ENCODE measurements around the gene LMO3.

The LMO3 gene

DNA sequence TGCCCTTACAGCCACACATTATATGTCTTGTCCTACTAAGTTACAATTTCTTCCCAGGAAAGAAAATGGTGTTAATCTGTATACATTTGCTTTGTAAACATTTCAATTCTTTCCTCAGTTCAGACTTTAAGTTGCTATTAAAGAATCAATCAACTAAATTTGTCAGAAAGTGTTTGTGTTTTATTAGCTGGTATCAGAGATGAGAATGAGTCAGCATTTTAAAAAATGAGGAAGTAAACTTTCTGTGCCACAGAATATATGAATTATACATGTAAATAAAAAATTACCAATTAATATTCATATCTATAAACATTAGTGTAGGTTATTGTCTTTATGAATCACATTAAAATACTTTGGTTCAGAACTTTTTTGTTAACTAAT is 82.0 kb downstream of the LMO3 start:
- in situ Hi-C loops (cut with MboI; ENCODE audit: low pct_unique_long_range_greater_than_20kb, low sequenced_read_pairs, unreplicated experiment), result no loop called here

DNA sequence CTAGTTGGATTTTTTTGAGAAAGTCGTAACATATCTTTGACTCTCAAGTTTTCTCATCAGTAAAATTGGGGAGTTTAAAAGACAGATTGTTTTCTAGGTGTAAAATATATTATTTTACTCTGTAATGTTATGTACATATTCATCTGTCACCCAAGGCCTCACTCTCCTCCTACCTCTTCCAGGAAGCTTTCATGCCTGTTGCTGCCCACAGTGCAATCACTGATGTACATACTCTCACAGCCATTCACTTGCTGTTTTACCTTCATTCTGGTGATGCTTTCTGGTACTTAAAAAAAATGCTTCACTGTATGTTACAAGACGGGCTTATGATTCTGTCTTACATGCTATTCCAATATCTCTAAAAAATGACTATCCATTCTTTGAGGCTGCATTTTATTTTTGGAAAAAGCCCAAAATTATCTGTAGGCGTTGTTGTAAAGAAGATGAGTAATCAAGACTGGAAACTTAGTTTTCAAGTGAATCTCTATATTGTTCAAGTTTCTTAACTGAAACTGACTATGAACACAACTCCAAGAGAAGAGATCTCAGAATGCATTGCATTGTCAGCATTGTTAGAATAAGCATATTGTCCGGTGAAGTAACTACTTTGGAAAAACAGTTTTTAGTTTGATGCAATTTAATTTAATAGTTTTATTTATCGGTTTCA is 82.5 kb downstream of the LMO3 start:
- in situ Hi-C loops (cut with MboI; ENCODE audit: low pct_unique_long_range_greater_than_20kb, low sequenced_read_pairs, unreplicated experiment), result no loop called here
- TF ChIP-seq, protein P1, sequence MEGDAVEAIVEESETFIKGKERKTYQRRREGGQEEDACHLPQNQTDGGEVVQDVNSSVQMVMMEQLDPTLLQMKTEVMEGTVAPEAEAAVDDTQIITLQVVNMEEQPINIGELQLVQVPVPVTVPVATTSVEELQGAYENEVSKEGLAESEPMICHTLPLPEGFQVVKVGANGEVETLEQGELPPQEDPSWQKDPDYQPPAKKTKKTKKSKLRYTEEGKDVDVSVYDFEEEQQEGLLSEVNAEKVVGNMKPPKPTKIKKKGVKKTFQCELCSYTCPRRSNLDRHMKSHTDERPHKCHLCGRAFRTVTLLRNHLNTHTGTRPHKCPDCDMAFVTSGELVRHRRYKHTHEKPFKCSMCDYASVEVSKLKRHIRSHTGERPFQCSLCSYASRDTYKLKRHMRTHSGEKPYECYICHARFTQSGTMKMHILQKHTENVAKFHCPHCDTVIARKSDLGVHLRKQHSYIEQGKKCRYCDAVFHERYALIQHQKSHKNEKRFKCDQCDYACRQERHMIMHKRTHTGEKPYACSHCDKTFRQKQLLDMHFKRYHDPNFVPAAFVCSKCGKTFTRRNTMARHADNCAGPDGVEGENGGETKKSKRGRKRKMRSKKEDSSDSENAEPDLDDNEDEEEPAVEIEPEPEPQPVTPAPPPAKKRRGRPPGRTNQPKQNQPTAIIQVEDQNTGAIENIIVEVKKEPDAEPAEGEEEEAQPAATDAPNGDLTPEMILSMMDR (IDR thresholded peaks at IDR 0.05; ENCODE audit: extremely low read depth, insufficient read depth, missing control alignments), result no peak
- DNase-seq (ENCODE audit: low spot score), result no peak

More for the DNA sequence above, 82.0 kb downstream of the LMO3 start:
- TF ChIP-seq, protein P1 (IDR thresholded peaks at IDR 0.05; ENCODE audit: extremely low read depth, insufficient read depth, missing control alignments), result no peak
- no peak for DNase-seq (ENCODE audit: low spot score)

DNA sequence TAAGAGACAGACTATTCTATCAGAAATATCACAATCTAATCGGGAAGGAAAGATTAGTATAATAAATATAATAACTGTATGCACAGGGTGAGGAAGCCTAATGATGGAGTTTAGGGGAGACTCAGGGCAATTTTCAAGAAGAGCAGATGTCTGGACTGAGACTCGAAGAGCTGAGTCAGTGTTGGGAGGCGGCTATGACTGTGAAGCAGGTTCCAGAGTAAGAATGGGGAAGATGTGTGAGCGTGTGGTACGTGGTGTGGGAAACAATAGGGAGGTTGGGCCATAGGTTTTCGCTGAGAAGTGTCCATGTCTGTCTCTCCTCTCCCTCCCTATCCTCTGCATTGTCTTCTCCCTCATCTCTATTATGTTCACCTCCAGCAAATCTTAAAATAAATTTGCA is 85.6 kb downstream of the LMO3 start:
- TF ChIP-seq, protein P1 (IDR thresholded peaks at IDR 0.05; ENCODE audit: extremely low read depth, insufficient read depth, missing control alignments), result no peak
- in situ Hi-C loops (cut with MboI; ENCODE audit: low pct_unique_long_range_greater_than_20kb, low sequenced_read_pairs, unreplicated experiment), result no loop called here
- DNase-seq (ENCODE audit: low spot score), result no peak

DNA sequence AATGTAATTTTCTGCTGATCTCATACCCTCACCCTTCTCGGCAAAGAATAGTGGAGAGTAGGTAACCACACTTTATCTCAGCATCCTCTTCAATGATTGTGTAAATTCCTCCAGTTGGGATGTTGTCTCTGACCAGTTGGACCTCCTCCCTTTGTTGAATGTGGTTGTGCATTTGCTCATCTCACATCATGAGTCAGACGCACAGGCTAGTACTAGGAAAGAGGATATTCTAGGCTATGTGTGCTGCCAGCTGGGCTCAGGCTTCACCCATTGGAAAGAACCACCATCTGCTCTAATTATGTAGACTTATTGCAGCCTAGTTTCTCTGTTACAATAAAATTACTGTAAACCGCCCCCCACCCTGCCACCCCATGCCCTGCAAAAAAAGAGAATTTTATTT is 90.3 kb downstream of the LMO3 start:
- no peak for DNase-seq (ENCODE audit: low spot score)
- TF ChIP-seq, protein P1 (IDR thresholded peaks at IDR 0.05; ENCODE audit: extremely low read depth, insufficient read depth, missing control alignments), result no peak
- in situ Hi-C loops (cut with MboI; ENCODE audit: low pct_unique_long_range_greater_than_20kb, low sequenced_read_pairs, unreplicated experiment), result no loop called here

DNA sequence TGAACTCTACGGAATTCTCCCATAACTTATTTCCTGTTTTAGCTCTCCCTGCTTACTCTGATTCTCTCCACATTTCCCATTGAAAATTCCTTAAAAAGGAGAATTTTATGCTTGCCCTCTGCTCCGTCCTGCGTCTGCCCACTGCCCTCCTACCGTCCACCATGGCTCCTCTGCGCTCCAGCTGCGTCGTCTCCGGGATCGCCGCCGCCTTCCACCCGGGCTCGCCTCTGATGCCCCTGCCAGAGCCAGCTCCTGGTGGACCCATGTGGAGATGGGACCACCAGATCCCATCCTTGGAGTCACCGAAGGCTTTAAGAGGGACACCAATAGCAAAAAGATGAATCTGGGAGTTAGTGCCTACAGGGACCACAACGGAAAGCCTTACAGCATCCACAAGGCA is 92.7 kb downstream of the LMO3 start:
- TF ChIP-seq, protein P1 (IDR thresholded peaks at IDR 0.05; ENCODE audit: extremely low read depth, insufficient read depth, missing control alignments), result no peak
- in situ Hi-C loops (cut with MboI; ENCODE audit: low pct_unique_long_range_greater_than_20kb, low sequenced_read_pairs, unreplicated experiment), result no loop called here
- DNase-seq (ENCODE audit: low spot score), result no peak

DNA sequence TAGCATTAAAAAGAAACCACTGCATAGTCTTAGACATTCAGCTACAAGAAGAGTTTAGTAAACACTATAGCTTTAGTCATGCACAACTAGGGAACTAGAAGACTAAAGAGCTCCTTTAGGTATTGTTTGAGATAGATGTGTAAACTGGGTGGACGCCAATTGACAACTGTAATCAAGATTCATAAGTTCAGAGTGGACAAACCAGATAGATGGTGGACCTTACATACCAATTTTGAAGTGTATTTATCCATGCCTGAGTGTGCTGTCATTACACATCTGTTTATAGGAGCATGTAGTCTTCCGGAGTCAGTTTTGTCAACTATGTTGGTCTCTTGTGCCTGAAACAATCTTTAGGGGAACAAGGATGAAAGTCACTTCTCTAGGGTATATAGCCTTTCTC is 96.6 kb downstream of the LMO3 start:
- in situ Hi-C loops (cut with MboI; ENCODE audit: low pct_unique_long_range_greater_than_20kb, low sequenced_read_pairs, unreplicated experiment), result no loop called here
- DNase-seq (ENCODE audit: low spot score), result no peak
- TF ChIP-seq, protein P1 (IDR thresholded peaks at IDR 0.05; ENCODE audit: extremely low read depth, insufficient read depth, missing control alignments), result no peak

Data from GM13977 (cell line).